Sigmoid colon (tissue), 4 donors: Measurements from ENCODE around the gene CEP57L1.

Experiments used
- CTCF ChIP-seq, 4 experiments: fragments of 450-650 bp in 3 of 4; fragments of 200-600 bp in 1 of 4; IDR thresholded peaks; one replicate each; pipeline ENCODE4 v1.5.1; 2016 to 2019; ENCODE audit warnings: antibody characterized with exemption in 4 of 4, mild to moderate bottlenecking in 3 of 4, moderate library complexity in 2 of 4
- EP300 ChIP-seq, 4 donors: sonication (generic); formaldehyde crosslinking; IDR thresholded peaks; one replicate each; pipeline ENCODE4 v1.6.1; 2017; ENCODE audit warnings: antibody characterized with exemption in 4 of 4
- POLR2AphosphoS5 ChIP-seq, 4 donors: sonication (generic); formaldehyde crosslinking; IDR thresholded peaks; one replicate each; pipeline ENCODE4 v1.6.1; 2017; ENCODE audit warnings: antibody characterized with exemption in 4 of 4

GRCh38 chr6:109069746-109070145 lies 25.6 kb upstream of the CEP57L1 start:
- TF ChIP-seq POLR2AphosphoS5 (IDR thresholded peaks at IDR 0.05) (no peak), CTCF (IDR thresholded peaks at IDR 0.05) (no peak), EP300 (IDR thresholded peaks at IDR 0.05) (no peak)
